Pulmonary artery endothelial cell (primary cell): ENCODE measurements around the gene YPEL5. TPM values are rescaled to one million over a fixed set of nuclear protein-coding genes. Genes with fewer than 3 reads are reported as not detected.
"Not testable (repeated sequence)": the region's sequence is repeated elsewhere in the genome, so short reads cannot be mapped to it uniquely, and the experiment has no call there.

Experiments
- DNase-seq: peaks from one replicate; pipeline ENCODE4 v3.0.0-alpha.2; 2011; ENCODE audit warnings: low read depth, low spot score
- total RNA-seq: library from RNA; depleted of rRNA; stranded (reverse); fragments of >200 nt; gene quantifications from 2 replicates; pipeline ENCODE4 v1.2.3, GENCODE V29; 2014

The YPEL5 gene
- total RNA-seq, result 75.6 and 77.1 TPM in 2 replicates

GRCh38 chr2:30146337-30147195 is at the start of gene YPEL5:
TSS of gene YPEL5 (plus strand) at chr2:30147007. CDS start at chr2:30156652, 9,645 bp downstream.
- peak; percentile 98 for DNase-seq

GRCh38 chr2:30098266-30099005 is 48.4 kb upstream of the YPEL5 start:
- no peak for DNase-seq

GRCh38 chr2:30099366-30099765 is 47.4 kb upstream of the YPEL5 start:
- DNase-seq, result not testable (repeated sequence)

- not testable (repeated sequence) for DNase-seq
These were observed 46.1 kb upstream of the YPEL5 start for GRCh38 chr2:30100691-30101090.

GRCh38 chr2:30104307-30104706 is 42.5 kb upstream of the YPEL5 start:
- no peak for DNase-seq

- no peak for DNase-seq
These were observed 41.3 kb upstream of the YPEL5 start for GRCh38 chr2:30105556-30105955.

GRCh38 chr2:30106543-30106942 is 40.3 kb upstream of the YPEL5 start:
- no peak for DNase-seq

GRCh38 chr2:30108192-30108591 is 38.6 kb upstream of the YPEL5 start:
- DNase-seq, result no peak

GRCh38 chr2:30108851-30109250 is 38.0 kb upstream of the YPEL5 start:
- DNase-seq, result no peak

GRCh38 chr2:30109856-30110255 is 37.0 kb upstream of the YPEL5 start:
- no peak for DNase-seq

GRCh38 chr2:30110773-30111172 is 36.0 kb upstream of the YPEL5 start:
- DNase-seq, result no peak

GRCh38 chr2:30111186-30111585 is 35.6 kb upstream of the YPEL5 start:
- DNase-seq, result not testable (repeated sequence)

- DNase-seq, result no peak
These were observed 34.2 kb upstream of the YPEL5 start for GRCh38 chr2:30112561-30112960.

GRCh38 chr2:30113617-30114293 is 33.1 kb upstream of the YPEL5 start:
- peak; percentile 5 for DNase-seq

GRCh38 chr2:30115141-30115980 is 31.4 kb upstream of the YPEL5 start:
- DNase-seq, result peak; percentile 35

- DNase-seq, result no peak
These were observed 30.9 kb upstream of the YPEL5 start for GRCh38 chr2:30115981-30116285.

- DNase-seq, result no peak
These were observed 24.4 kb upstream of the YPEL5 start for GRCh38 chr2:30122362-30122761.

GRCh38 chr2:30127016-30127893 is 19.6 kb upstream of the YPEL5 start:
- no peak for DNase-seq

- no peak for DNase-seq
These were observed 12.2 kb upstream of the YPEL5 start for GRCh38 chr2:30134582-30134981.

GRCh38 chr2:30135541-30135940 is 11.3 kb upstream of the YPEL5 start:
- DNase-seq, result no peak
